ENCODE data around the gene KRTAP20-2.

- TF ChIP-seq CTCF (IDR thresholded peaks at IDR 0.05) (no peak), POLR2A (IDR thresholded peaks at IDR 0.05) (no peak)
Measured at GRCh38 chr21:30620080-30620479, 14.9 kb upstream of the KRTAP20-2 start.
